ENCODE measurements around the gene NSMCE4A. TPM values are rescaled to one million over a fixed set of nuclear protein-coding genes. Genes with fewer than 3 reads are reported as not detected.
A peak's percentile ranks its signal among the peaks of the same experiment; 100 is the strongest.
"Not testable (repeated sequence)": the region's sequence is repeated elsewhere in the genome, so short reads cannot be mapped to it uniquely, and the experiment has no call there.

The NSMCE4A gene
- 89.2 TPM for polyA plus RNA-seq (2012; ENCODE audit: insufficient read depth, insufficient read length)

DNA sequence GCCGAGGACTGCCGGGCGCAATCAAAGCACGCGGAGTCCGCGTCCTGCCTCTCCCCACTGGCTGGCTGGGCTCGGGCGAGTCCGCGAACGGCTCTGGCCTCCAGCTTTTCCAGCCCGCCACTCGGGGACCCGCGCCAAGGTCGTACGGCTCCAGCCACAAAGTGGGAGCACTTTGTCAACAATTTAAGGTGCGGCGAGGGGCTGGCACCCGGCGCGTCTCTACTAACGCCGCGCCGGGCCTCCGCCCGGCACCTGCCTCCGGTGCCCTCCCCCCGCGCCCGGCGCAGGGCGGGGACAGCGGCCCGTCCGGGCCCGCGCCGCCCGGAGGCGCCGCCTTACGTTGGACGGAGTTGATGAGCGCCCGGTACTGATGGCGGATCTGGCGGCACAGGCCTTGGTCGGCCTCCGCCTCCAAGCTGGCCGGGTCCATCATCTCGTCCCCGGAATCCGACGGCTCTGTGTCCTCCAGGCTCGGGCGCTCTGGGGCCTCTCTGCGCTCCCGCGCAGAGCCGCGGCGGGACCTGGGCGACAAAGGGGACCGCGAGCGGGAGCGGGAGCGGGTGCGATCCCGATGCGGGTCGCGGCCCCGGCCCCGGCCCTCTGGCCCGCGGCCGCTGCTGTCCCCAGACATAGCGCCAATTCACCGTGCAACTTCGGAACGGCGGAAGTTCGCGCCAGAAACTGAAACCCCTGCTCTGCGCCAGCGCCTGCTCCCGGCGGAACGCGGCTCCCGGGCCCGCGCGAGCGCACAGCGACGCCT, at the start of gene NSMCE4A:
Gene NSMCE4A, minus strand, starts transcription at position 683 of the 760 bp plus-strand sequence. Its CDS starts 52 bp downstream, at position 631.
- DNase-seq (ENCODE audit: low read depth, low spot score): peak; percentile 61
- H3K4me3 ChIP-seq (ENCODE audit: low read length): peak within 1 kb of the TSS; percentile 61

GRCh38 chr10:122023257-122023656, 48.2 kb upstream of the NSMCE4A start:
- H3K4me3 ChIP-seq (ENCODE audit: low read length); DNase-seq (ENCODE audit: low read depth, low spot score): not testable (repeated sequence)

DNA sequence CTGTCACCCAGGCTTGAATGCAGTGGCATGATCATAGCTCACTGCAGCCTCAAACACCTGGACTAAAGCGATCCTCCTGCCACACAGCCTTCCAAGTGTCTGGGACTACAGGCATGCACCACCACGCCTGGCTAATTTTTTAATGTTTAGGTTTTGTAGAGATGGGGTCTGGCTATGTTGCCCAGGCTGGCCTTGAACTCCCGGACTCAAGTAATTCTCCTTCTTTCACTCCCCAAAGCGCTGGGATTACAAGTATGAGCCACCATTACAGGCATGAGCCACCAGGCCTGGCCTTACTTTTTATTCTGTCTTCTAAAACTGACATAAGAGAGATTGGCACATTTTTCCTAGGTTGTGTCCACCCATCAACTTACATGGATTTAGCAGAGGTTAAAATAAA, 47.3 kb upstream of the NSMCE4A start:
- no peak overlapping the region for H3K4me3 ChIP-seq (ENCODE audit: low read length)
- DNase-seq (ENCODE audit: low read depth, low spot score): no peak

GRCh38 chr10:122021828-122022227, 46.8 kb upstream of the NSMCE4A start:
- DNase-seq (ENCODE audit: low read depth, low spot score): no peak
- H3K4me3 ChIP-seq (ENCODE audit: low read length): no peak overlapping the region

- DNase-seq (ENCODE audit: low read depth, low spot score): no peak
- H3K4me3 ChIP-seq (ENCODE audit: low read length): no peak overlapping the region
Observed at GRCh38 chr10:122021379-122021778, 46.4 kb upstream of the NSMCE4A start.

- no peak for DNase-seq (ENCODE audit: low read depth, low spot score)
- H3K4me3 ChIP-seq (ENCODE audit: low read length): no peak overlapping the region
Observed at GRCh38 chr10:122020226-122020625, 45.2 kb upstream of the NSMCE4A start.

DNA sequence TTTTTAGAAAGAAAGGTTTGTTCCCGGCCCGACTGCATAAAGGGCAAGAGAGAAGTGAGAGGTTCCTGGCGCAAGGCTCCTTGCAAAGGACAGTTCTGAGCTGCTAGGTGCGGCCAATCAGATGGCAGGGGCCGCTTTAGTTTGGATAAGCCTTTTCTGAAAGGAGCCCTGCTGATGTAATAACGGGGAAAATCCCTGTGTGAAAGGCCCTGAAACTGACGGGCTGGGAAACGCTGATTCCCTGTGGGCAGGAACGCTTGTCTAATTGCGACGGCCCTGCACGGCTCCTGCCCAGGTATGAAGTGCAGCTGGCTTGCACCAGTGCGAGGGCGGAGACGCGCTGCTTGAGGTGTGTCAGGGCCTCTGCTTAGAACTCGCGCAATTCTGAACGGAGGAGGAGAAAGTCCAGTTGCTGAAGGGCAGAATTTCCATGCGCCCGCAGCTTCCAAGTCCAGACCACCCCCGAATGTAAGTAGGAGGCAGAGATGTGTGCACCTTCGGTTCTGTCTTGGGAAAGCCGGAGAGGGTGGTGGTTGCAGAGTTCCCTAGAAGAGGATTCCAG, 44.5 kb upstream of the NSMCE4A start:
- DNase-seq (ENCODE audit: low read depth, low spot score): no peak
- H3K4me3 ChIP-seq (ENCODE audit: low read length): no peak overlapping the region

DNA sequence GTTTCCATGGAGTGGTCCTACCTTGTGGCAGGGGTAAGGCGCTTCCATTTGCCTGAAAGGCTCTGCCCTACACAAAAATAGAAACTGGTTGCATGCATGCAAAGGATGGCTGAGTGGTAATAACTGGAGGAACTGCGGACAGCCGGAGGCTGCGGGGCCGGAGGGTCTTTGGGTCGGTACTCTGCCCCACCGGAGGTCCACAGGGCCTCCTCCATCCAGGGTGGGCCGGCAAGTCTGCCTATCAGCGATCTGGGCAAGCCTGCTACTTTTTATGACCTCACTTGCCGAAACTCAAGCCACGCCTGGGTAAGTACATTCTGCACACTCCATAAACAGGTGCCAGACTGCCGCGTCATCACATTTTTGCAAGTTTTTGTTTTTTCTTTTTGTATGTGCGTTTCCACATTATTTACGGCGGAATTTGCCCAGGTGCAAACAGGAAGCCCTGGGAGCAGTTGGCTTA, 44.0 kb upstream of the NSMCE4A start:
- H3K4me3 ChIP-seq (ENCODE audit: low read length): no peak overlapping the region
- DNase-seq (ENCODE audit: low read depth, low spot score): no peak

DNA sequence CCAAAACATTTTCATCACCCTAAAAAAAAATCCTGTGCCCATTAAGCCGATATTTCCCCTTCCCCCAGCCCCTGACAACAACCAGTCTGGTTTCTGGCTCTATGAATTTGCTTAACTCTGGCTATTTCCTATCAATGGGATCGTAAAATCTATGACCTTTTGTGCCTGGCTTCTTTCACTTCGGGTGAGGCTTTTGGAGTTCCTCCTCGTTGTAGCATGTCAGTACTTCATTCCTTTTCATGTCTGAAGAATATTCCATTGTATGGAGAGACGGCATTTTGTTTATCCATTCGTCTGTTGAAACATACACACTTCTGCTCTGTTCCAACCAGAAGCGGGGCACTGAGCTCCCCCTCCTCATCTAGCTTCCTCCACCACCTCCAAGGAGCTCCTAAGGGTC, 43.5 kb upstream of the NSMCE4A start:
- H3K4me3 ChIP-seq (ENCODE audit: low read length): no peak overlapping the region
- no peak for DNase-seq (ENCODE audit: low read depth, low spot score)

DNA sequence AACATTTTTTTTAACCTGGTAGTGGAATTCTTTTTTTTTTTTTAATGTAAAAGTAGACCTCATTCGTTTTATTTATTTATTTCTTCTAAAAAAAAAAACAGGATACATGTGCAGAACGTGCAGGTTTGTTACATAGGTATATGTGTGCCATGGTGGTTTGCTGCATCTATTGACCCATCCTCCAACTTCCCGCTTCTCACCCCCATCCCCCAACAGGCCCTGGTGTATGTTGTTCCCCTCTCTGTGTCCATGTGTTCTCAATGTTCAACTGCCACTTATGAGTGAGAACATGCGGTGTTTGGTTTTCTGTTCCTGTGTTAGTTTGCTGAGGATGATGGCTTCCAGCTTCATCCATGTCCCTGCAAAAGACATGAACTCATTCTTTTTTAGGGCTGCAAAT, 42.9 kb upstream of the NSMCE4A start:
- not testable (repeated sequence) for DNase-seq (ENCODE audit: low read depth, low spot score); H3K4me3 ChIP-seq (ENCODE audit: low read length)

DNA sequence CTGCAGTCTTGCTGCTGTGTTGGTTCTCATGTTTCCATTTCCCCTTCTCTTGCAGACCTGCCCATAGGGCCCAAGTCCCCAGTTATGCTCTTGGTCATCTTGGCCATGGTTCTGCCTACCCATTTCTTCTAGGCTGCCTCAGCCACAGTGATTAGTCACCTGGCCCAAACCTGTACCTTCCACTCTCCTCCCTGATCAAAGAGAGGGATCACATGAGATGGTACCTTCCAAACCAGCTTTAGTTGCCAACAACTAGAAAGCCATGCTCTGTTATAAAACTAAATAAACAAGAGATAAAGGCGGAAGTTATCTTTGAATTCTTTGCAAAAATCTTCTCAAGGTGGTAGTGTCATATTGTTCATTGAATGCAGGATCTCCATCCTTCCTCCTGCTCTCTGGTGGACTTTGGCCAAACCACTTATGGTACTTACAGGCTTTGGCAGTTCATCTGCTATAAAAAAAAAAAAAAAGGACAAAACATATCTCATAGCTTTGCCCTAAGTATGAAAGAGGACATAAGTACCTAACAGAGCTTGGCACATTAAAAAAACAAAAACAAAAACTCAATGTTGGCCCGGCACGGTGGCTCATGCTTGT, 39.7 kb upstream of the NSMCE4A start:
- DNase-seq (ENCODE audit: low read depth, low spot score): no peak
- no peak overlapping the region for H3K4me3 ChIP-seq (ENCODE audit: low read length)

GRCh38 chr10:122013311-122013780, 38.3 kb upstream of the NSMCE4A start:
- H3K4me3 ChIP-seq (ENCODE audit: low read length): no peak overlapping the region

GRCh38 chr10:122012731-122013130, 37.7 kb upstream of the NSMCE4A start:
- DNase-seq (ENCODE audit: low read depth, low spot score): no peak
- H3K4me3 ChIP-seq (ENCODE audit: low read length): no peak overlapping the region

More at GRCh38 chr10:122013311-122013780, 38.3 kb upstream of the NSMCE4A start:
- no peak for DNase-seq (ENCODE audit: low read depth, low spot score)

DNA sequence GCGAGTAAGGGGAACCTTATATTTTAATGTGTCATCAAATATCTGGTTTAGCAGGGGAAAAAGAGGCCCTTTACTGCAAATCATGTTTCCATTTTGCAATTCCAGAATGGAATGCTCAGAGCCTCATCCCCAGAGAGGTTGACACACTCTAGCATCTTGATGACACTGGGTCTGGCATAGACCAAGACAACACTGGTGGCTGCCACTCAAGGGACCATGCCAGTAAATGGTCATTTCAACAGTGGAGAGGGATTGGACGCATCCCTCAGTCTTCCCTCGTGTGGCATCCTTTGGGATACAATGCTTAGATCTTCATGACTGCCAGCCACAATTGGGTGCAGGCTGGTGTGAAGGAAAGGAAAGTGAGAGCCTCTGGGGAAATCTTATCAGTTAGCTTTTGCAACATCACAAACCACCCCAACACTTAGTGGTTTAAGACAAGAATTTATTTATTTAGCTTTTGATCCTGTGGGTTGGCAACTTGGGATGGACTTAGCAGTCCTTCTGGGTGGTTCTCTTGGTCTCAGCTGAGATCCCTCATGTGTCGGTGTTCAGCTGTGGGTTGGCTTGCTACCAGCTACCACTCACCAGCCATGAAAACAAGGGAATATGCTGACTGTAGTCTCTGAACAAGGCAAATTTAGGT, 35.5 kb upstream of the NSMCE4A start:
- no peak for DNase-seq (ENCODE audit: low read depth, low spot score)
- no peak overlapping the region for H3K4me3 ChIP-seq (ENCODE audit: low read length)

DNA sequence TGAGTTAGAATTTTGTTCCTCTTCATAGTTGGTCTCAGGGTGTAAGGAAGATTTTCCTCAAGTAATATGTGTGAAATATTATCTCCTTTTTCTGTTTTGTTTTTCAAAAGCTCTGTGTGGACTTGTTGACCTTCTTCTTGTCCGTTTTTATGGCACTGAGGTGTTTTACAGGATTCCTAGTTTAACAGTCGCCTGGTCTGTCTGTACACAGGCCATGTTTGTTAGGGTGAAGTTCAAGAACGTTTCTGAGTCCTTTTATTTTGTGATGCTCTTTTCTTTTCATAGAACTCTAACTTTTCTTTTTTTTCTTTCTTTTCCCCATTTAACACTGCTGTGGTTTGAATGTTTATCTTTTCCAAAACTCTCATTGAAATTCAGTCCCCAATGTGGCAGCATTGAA, 32.4 kb upstream of the NSMCE4A start:
- H3K4me3 ChIP-seq (ENCODE audit: low read length): no peak overlapping the region
- no peak for DNase-seq (ENCODE audit: low read depth, low spot score)

DNA sequence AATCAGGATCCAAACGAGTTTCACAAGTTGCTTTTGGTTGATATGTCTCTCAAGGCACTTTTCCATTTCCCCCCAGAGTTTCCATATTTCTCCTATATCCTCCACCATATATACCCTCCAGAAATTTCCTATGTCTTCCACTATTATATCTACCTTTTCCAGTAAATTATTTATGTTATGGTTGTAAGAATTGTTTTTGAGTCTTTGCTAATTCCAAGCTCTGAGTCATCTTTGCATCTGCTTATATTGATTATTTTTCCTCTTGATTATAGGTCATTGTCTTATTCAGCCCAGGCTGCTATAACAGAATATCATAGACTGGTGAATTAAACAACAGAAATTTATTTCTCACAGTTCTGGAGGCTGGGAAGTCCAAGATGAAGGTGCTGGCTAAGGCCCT, 26.7 kb upstream of the NSMCE4A start:
- DNase-seq (ENCODE audit: low read depth, low spot score): no peak
- no peak overlapping the region for H3K4me3 ChIP-seq (ENCODE audit: low read length)

- no peak overlapping the region for H3K4me3 ChIP-seq (ENCODE audit: low read length)
- DNase-seq (ENCODE audit: low read depth, low spot score): no peak
Observed at GRCh38 chr10:121999301-121999700, 24.3 kb upstream of the NSMCE4A start.

- DNase-seq (ENCODE audit: low read depth, low spot score): no peak
- no peak overlapping the region for H3K4me3 ChIP-seq (ENCODE audit: low read length)
Observed at GRCh38 chr10:121998462-121998861, 23.4 kb upstream of the NSMCE4A start.

GRCh38 chr10:121994429-121994941, 19.5 kb upstream of the NSMCE4A start:
- no peak overlapping the region for H3K4me3 ChIP-seq (ENCODE audit: low read length)
- no peak for DNase-seq (ENCODE audit: low read depth, low spot score)

Data from Jurkat, Clone E6-1 (cell line).